ENCODE results near the gene SYT14.
"Not testable (repeated sequence)": the region's sequence is repeated elsewhere in the genome, so short reads cannot be mapped to it uniquely, and the experiment has no call there.

The SYT14 gene

GRCh38 chr1:209937996-209938959, at the start of gene SYT14:
TSS of gene SYT14 (plus strand) at chr1:209938217. CDS start at chr1:209938265, 48 bp downstream.
- TF ChIP-seq CTCF (IDR thresholded peaks at IDR 0.05; ENCODE audit: insufficient read depth, low read length, poor library complexity, severe bottlenecking), result no peak
- Histone ChIP-seq H3K27me3 (replicated peaks; ENCODE audit: control insufficient read depth, insufficient read depth, low read length) (no peaks in the 10 kb centered on the region; the same call in none of the 2 replicates), H3K36me3 (ENCODE audit: control insufficient read depth, insufficient read depth, low read length) (no peaks in the 10 kb centered on the region), H3K4me3 (replicated peaks; ENCODE audit: low read depth, low read length) (no peak within 1 kb of the TSS)
- DNase-seq (ENCODE audit: extremely low read depth, insufficient read length), result no peak

- not testable (repeated sequence) for DNase-seq (ENCODE audit: extremely low read depth, insufficient read length); H3K36me3 ChIP-seq (ENCODE audit: control insufficient read depth, insufficient read depth, low read length); H3K4me3 ChIP-seq (replicated peaks; ENCODE audit: low read depth, low read length); H3K27me3 ChIP-seq (replicated peaks; ENCODE audit: control insufficient read depth, insufficient read depth, low read length)
Measured at GRCh38 chr1:209888291-209889076, 49.5 kb upstream of the SYT14 start.

DNA sequence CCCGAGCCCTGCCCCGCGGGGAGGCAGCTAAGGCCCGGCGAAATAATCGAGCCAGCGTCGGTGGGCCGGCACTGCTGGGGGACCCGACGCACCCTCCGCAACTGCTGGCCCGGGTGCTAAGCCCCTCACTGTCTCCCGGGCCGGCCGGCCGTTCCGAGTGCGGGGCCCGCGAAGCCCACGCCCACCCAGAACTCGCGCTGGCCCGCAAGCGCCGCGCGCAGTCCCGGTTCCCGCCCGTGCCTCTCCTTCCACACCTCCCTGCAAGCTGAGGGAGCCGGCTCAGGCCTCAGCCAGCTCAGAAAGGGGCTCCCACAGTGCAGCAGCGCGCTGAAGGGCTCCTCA, 49.0 kb upstream of the SYT14 start:
- no peaks in the 10 kb centered on the region for H3K36me3 ChIP-seq (ENCODE audit: control insufficient read depth, insufficient read depth, low read length)
- no peaks in the 10 kb centered on the region; the same call in 1 of the 2 replicates for H3K27me3 ChIP-seq (replicated peaks; ENCODE audit: control insufficient read depth, insufficient read depth, low read length)
- no peak overlapping the region for H3K4me3 ChIP-seq (replicated peaks; ENCODE audit: low read depth, low read length)
- DNase-seq (ENCODE audit: extremely low read depth, insufficient read length), result no peak
- no peak for TF ChIP-seq CTCF (IDR thresholded peaks at IDR 0.05; ENCODE audit: insufficient read depth, low read length, poor library complexity, severe bottlenecking)

DNA sequence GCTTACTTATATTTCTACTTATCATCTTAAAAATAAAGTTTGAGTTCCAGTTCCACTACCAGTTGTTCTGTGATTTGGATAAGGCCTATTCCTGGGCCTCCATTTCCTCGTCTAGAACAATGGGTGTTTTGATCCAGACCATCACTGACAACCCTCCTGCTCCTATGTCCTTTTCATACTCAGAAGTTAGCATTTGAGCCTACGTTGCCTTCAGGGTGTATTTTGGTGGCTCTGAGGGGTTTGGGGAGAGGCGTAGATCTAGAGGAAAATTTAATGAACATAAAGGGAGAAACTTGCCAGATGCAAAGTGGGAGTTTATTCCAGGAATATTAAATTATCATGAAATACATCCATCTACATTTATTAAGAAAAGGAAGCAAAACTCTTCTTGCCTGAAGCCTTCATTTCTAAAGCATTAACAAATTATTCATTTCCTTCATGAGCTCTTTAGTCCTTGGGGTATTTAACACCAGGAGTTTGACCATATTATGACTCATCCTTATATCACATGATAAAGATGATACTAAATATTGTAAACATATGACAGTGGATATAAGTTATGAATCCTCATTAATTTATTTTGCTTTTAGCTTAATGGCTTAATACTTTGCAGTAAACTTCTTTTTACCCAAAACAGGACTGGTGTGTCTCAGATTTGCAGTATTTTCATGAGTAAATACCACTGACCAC, 47.2 kb upstream of the SYT14 start:
- TF ChIP-seq CTCF (IDR thresholded peaks at IDR 0.05; ENCODE audit: insufficient read depth, low read length, poor library complexity, severe bottlenecking), result no peak
- Histone ChIP-seq H3K4me3 (replicated peaks; ENCODE audit: low read depth, low read length) (no peak overlapping the region), H3K27me3 (replicated peaks; ENCODE audit: control insufficient read depth, insufficient read depth, low read length) (no peaks in the 10 kb centered on the region), H3K36me3 (ENCODE audit: control insufficient read depth, insufficient read depth, low read length) (no peaks in the 10 kb centered on the region)
- DNase-seq (ENCODE audit: extremely low read depth, insufficient read length), result no peak

DNA sequence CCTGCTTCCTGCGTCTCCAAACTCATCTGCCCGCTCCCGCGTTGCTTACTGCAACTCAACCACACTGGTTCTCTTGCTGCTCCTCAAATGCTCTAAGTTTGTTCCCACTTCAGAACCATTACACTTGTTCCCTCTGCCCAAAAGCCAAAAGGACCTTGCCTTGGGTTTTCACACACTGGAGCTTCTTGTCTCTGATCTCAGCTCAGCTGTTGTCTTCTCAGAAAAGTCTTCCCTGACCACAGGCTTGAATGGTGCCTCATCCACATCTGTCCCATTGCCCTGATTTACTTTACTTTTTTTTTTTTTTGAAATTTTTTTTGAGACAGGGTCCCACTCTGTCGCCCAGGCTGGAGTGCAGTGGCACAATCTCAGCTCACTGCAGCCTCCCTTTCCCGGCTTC, 44.3 kb upstream of the SYT14 start:
- Histone ChIP-seq H3K27me3 (replicated peaks; ENCODE audit: control insufficient read depth, insufficient read depth, low read length) (no peaks in the 10 kb centered on the region), H3K36me3 (ENCODE audit: control insufficient read depth, insufficient read depth, low read length) (no peaks in the 10 kb centered on the region), H3K4me3 (replicated peaks; ENCODE audit: low read depth, low read length) (no peak overlapping the region)
- TF ChIP-seq CTCF (IDR thresholded peaks at IDR 0.05; ENCODE audit: insufficient read depth, low read length, poor library complexity, severe bottlenecking), result no peak
- DNase-seq (ENCODE audit: extremely low read depth, insufficient read length), result no peak
